GM21529 (cell line): ENCODE data around the gene SMO.
"Not testable (repeated sequence)": the region's sequence is repeated elsewhere in the genome, so short reads cannot be mapped to it uniquely, and the experiment has no call there.

ENCODE experiments used
- ATAC-seq: cut with Tn5 transposase; IDR thresholded peaks from one replicate; pipeline ENCODE4 v1.9.1; 2021; ENCODE audit not compliant: unreplicated experiment

SMO gene

DNA sequence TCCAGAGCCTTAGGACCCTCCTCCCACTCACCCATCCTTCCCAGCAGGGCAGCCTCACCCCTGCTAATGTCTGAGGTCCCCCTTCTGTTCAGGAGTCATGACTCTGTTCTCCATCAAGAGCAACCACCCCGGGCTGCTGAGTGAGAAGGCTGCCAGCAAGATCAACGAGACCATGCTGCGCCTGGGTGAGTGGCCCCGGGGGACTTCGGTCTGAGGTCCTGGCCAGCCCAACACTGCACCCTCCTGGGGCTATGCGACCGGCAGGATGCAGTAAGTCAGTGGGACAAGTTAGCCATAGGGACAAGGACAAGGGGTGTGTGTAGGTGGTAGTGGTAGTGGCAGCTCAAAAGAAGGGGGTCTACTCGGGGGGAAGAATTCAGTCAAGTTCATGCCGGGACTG is 20.2 kb downstream of the SMO start:
- ATAC-seq = no peak

DNA sequence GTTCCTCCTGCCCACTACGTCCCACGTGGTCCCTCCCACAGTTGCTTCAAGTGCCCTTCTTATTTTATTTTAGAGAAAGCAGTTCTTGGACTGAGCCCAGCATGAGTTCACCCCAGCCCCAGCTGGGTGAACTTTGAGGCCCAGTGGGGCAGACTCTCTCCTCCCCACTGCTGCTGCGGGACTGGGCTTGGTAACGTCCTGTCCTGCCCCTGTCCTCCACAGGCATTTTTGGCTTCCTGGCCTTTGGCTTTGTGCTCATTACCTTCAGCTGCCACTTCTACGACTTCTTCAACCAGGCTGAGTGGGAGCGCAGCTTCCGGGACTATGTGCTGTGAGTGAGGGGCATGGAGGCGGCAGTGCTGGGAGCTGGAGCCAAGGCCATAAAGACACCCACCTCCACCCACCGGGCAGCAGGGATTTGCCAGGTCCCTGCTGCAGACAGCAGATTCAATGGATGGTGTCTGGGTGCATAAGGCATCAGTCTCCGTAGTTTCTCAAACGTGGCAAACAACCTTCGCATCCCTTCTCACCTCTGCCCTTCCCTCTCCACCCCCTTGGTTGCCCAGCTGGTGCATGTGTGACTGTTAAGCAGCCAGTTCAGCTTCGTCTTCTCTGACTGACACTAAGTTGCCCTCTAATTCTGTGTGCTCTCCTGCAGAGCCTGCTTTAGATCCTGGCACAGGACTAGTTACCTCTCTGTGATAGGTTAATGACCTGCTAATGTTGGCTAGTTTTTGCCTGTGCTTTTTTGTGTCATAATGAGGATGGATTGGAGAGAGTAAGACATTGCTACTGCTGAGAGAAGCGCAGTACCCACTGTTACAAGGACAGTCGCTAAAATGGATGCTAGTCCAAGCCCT is 20.9 kb downstream of the SMO start:
- no peak for ATAC-seq

DNA sequence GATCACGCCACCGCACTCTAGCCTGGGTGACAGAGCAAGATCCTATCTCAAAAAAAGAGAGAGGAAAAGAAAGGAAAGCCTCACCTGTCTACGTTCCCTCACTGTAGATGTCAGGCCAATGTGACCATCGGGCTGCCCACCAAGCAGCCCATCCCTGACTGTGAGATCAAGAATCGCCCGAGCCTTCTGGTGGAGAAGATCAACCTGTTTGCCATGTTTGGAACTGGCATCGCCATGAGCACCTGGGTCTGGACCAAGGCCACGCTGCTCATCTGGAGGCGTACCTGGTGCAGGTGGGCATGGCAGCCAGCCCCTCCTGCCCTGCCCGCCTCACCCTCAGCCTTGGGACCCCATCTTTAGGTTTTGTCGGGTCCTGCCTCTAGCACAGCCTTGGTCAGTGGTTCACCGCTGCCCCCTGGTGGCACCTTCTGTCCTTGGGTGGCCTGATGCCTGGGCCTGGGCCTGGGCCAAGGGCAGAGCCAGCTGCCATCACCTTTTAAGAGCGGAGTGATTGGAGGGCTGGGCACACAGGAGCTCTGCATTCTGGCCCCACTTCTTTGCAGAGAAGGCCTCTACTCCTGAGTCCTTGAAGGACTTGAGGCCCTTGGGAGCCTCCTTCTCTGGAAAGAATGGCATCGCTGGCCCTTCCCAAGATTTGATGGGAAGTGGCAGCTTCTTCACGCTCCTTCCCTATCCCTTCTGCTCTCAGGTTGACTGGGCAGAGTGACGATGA is 22.0 kb downstream of the SMO start:
- ATAC-seq = peak; percentile 72

DNA sequence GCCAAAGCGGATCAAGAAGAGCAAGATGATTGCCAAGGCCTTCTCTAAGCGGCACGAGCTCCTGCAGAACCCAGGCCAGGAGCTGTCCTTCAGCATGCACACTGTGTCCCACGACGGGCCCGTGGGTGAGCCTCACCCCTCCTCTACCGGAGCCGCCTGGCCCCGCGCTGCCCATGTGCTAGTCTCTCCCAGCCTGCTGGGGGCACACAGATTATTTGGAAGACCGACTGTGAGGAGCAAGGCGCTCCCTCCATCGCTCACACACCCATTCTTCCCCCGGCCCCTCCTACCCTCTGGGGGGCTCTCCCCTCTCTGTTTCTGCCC is 22.5 kb downstream of the SMO start:
- ATAC-seq = no peak

DNA sequence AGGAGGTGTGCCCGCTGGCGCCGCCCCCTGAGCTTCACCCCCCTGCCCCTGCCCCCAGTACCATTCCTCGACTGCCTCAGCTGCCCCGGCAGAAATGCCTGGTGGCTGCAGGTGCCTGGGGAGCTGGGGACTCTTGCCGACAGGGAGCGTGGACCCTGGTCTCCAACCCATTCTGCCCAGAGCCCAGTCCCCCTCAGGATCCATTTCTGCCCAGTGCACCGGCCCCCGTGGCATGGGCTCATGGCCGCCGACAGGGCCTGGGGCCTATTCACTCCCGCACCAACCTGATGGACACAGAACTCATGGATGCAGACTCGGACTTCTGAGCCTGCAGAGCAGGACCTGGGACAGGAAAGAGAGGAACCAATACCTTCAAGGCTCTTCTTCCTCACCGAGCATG is 23.7 kb downstream of the SMO start:
- no peak for ATAC-seq

DNA sequence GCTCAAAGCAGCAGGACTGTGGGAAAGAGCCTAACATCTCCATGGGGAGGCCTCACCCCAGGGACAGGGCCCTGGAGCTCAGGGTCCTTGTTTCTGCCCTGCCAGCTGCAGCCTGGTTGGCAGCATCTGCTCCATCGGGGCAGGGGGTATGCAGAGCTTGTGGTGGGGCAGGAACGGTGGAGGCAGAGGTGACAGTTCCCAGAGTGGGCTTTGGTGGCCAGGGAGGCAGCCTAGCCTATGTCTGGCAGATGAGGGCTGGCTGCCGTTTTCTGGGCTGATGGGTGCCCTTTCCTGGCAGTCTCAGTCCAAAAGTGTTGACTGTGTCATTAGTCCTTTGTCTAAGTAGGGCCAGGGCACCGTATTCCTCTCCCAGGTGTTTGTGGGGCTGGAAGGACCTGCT is 24.2 kb downstream of the SMO start:
- ATAC-seq = no peak

DNA sequence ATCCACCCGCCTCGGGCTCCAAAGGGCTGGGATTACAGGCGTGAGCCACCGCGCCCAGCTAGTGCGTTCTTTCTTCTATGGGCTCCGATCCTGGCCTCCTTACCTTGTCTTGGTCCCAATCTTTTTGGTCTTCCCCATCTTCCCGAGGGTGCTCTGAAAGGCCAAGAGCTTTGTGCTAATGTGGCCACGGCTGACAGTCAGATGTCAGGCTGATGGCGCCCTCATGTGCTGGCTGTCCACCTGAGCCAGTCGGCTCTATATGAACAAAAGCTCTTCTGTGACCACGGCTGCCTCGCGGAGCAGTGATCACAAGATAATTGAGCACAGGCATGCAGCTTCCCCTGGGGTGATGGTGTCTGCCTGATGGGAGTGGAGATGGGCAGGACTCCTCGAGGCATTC is 25.4 kb downstream of the SMO start:
- ATAC-seq = no peak

DNA sequence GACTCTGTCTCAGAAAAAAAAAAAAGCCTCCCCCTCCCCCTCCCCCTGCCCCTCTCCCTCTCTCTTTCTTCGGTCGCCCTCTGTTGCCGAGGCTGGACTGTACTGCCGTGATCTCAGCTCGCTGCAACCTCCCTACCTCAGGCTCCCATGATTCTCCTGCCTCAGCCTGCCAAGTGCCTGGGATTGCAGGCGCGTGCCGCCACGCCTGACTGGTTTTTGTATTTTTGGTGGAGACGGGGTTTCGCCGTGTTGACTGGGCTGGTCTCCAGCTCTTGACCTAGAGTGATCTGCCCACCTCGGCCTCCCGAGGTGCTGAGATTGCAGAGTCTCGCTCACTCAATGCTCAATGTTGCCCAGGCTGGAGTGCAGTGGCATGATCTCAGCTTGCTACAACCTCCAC is 27.3 kb downstream of the SMO start:
- ATAC-seq = not testable (repeated sequence)

DNA sequence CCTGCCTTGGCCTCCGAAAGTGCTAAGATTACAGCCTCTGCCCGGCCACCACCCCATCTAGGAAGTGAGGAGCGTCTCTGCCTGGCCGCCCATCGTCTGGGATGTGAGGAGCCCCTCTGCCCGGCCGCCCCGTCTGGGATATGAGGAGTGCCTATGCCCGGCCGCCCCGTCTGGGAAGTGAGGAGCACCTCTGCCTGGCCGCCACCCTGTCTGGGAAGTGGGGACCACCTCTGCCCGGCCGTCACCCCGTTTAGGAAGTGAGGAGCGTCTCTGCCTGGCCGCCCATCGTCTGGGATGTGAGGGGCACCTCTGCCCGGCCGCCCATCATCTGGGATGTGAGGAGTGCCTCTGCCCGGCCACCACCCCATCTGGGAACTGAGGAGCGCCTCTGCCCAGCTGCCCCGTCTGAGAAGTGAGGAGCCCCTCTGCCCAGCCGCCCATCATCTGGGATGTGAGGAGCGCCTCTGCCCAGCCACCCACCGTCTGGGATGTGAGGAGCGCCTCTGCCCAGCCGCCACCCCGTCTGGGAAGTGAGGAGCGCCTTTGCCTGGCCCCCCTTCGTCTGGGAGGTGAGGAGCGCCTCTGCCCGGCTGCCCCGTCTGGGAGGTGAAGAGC is 27.8 kb downstream of the SMO start:
- ATAC-seq = not testable (repeated sequence)

DNA sequence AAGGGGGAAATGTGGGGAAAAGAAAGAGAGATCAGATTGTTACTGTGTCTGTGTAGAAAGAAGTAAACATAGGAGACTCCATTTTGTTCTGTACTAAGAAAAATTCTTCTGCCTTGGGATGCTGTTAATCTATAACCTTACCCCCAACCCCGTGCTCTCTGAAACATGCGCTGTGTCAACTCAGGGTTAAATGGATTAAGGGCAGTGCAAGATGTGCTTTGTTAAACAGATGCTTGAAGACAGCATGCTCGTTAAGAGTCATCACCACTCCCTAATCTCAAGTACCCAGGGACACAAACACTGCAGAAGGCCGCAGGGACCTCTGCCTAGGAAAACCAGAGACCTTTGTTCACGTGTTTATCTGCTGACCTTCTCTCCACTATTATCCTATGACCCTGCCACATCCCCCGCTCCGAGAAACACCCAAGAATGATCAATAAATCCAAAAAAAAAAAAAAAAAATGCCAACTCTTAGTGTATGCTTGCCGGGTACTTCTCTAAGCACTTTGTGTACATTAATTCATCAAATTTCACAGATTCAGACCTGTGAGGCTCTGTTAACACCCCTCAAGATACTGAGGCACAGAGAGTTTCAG is 28.5 kb downstream of the SMO start:
- not testable (repeated sequence) for ATAC-seq

DNA sequence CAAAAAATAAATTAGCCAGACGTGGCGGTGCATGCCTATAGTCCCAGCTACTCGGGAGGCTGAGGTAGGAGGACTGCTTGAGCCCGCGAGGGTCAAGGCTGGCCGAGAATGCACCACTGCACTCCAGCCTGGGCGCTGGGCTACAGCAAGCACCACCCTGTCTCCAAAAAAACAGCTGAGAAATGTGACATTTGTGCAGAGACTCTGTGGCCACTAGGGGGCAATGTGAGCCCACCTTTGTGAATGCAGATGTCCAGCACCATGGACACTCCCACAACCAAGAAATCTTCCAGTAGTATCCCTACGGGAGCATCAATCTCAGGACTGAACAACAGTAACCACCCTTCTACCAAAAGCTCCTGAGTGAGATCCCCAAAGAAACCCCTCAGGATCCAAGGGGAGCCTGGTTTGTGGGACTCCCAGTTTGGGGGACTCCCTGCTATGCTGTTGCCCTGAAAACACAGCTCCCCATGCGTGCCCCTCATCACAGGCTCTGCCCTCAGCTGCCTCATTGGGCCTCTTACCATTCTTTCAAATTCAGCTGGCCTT is 30.2 kb downstream of the SMO start:
- ATAC-seq = no peak

DNA sequence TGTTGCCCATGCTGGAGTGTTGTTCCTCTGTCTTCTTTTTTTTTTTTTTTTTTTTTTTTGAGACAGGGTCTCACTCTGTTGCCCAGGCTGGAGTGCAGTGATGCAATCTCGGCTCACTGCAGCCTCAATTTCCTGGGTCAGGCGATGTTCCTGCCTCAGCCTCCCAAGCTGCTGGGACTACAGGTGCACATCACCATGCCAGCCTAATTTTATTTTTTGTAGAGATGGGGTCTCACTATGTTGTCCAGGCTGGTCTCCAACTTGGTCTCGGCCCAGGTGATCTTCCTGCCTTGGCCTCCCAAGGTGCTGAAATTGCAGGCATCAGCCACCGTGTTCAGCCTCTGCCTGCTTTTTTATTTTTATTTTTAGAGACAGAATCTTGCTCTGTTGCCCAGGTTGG is 30.7 kb downstream of the SMO start:
- not testable (repeated sequence) for ATAC-seq

DNA sequence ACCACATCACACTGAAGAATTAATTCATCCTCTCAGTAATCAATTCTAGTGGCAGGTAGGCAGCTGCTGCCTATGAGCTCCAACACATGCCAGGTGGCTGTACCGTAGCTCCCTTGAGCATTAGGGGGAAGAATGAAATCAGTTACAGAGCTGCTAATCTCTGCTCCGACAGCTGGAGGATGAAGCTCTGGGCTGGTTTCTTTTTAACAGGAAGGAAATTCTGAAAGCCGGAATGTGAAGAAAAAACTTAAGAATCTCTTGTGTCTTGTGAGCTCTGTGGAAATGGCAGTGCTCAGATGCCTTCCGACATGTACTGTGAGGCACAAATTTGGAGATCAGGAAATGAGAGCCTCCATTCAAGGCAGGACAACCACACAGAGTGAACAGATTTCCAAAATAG is 33.6 kb downstream of the SMO start:
- ATAC-seq = no peak

DNA sequence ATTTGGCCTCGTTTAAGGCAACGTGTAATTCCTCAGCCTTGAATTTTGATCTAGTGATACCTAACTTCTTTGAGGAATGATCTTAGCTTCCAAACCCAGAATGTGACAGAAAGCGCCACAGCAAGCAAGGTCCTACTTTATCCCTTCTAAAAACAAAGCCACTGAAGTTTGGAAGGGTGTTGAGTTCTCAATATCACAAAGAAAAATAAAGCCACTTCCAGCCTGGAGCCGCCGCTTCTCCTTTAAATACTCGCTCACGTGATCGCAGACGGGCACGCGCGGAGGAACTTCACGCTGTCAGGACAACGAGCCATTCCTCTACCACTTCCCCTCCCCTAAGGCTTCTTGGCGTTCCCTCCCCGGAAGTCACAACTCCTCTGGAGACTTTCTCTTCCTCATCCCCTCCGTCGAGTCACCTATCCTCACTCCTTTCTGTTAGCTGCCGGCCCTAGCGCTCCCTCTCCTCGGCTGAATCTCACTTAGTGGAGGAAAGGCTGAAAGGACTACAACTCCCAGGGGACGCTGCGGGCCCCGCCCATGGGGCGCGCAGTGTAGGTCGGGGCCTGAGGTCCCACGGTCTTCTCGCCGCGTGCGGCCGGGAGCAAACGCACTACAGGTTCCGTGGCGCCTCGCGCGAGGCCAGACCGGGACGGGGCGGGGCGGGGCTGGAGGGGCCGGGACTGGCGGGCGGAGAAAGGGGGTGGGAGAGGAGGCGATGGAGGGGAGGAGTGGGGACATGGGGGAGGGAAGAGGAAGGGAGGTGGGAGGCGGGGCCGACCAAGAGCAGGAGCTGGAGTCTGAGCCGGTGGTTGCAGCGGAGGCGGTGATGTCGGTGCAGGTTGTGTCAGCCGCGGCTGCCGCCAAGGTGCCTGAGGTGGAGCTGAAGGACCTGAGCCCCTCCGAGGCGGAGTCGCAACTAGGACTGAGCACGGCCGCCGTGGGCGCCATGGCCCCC is 36.1 kb downstream of the SMO start, which contains the start of gene AHCYL2:
Gene AHCYL2, plus strand, starts transcription at position 780 of the 955 bp plus-strand sequence.
- peak; percentile 87 for ATAC-seq

DNA sequence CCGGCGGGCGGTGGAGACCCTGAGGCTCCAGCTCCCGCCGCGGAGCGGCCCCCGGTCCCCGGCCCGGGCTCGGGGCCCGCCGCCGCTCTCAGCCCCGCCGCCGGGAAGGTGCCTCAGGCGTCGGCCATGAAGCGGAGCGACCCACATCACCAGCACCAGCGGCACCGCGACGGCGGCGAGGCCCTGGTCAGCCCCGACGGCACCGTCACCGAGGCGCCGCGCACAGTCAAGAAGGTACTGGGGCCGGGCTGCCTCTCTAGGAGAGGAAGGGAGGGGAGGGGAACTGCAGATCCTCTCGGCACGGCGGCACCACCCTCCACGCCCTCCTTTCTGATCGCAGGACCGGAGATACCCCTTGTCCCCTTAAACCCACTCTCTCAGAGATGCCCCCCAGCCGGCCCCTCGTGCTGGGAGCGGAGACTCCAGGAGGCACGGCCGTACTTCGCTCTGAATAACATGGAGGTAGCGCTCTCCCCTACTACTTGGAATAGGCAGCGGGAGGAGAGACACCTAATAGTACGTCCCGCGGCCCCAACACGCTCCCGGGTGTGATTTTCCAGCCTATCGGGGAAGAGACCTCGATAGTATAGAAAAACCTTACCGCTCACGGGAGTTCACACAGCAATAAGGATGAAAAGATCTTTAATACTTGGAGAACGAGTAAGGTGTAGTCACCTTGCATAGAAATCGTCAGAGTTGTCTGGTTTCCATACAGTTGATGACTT is 36.9 kb downstream of the SMO start:
- ATAC-seq = peak; percentile 36

DNA sequence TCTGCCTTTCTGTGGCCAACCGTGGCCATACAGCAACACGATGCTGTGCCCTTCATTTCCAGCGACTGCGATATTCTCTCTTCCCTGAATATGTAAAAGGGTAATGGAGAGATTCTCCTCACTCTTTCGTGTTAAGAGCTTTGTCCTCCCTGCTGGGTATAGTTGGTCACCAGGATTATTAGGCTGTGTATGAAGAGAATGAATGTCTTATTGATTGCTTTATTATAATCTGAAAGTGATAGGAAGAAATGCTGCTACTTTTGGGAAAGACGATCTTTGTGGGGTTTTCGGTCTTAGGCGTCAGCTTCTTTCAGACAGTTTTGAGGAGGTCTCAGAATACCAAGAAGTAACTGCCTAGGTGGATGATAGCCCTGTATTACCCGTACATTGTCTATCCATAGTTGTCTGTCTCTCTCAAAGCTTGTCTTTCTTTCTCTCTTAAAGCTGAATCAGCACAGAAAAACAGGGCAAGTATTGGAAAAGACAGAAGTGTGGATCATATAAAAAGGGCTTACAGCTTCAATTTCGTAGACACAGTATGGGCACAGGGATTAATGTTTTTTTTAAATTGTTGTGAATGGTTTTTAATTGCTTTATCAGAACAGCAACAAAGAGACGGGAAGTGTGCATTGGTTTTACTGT is 37.6 kb downstream of the SMO start:
- ATAC-seq = no peak

DNA sequence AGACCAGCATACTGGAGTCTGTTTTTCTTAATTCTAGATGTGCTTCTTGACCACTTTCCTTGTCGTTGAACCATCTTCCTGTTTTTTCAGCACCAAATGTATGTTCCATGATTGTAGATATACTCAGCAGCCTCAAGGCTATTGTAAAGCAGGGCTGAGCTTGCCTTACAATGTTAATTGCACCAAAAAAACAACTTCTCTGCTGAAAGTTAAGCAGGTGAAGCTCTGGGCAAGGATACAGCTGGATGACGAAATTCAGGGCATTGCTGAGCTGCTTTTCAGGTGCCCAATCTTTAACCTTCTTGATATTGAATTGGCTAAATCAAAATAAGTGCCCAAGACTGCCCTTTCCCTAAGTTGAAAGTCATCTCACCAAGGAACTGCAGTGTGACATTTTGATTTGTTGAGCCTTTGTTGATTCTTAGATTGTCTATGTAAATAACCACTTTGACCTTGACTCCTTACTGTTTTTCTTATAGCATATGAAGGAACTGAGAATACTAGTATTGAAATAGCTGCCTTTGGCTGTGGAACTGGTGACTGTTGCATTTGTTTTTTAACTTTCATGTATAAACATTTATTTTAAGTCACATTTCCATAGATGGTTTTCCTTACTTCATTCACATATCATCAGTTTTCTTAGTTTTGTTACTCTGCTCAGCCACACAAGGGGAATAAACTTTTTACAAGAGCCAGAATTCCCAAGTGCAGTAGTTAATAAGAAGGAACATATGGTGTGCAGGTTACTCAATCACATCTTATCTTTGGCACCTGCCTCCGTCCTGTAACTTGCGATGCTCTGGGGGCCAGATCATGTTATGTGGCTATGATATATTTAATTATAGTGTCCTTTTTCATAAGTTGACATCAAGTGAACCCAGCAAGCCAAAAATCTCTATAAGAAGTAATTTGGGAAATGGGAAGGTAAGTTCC is 39.5 kb downstream of the SMO start:
- no peak for ATAC-seq

DNA sequence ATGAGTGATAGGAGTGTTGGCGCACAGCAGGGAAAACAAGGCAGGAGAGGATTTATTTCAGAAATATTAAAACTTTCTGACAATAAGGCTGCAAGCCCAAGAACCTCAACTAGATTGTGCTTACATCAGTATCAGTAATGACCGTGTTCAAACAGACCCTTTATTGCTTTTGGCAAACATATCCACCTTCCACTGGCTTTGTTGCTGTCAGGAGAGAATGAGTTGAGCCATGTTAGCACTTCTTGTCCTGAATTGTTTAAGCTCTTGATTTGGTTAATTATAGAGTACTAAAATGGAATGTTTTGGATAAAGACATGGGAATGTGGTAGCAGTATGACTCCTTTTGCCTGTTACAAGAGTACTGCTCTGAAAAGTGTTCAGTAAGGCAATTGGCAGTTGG is 40.2 kb downstream of the SMO start:
- no peak for ATAC-seq
